ENCODE data around the gene ZNF586.
A peak's percentile ranks its signal among the peaks of the same experiment; 100 is the strongest.
"Not testable (repeated sequence)": the region's sequence is repeated elsewhere in the genome, so short reads cannot be mapped to it uniquely, and the experiment has no call there.

Gene ZNF586

GRCh38 chr19:57796580-57796979, 27.1 kb downstream of the ZNF586 start:
- DNase-seq (ENCODE audit: low spot score), result not testable (repeated sequence)

GRCh38 chr19:57800696-57801095, 31.2 kb downstream of the ZNF586 start:
- no peak for DNase-seq (ENCODE audit: low spot score)

- no peak for DNase-seq (ENCODE audit: low spot score)
These were observed 32.8 kb downstream of the ZNF586 start for GRCh38 chr19:57802269-57802668.

- DNase-seq (ENCODE audit: low spot score), result no peak
These were observed 33.8 kb downstream of the ZNF586 start for GRCh38 chr19:57803265-57803593.

DNA sequence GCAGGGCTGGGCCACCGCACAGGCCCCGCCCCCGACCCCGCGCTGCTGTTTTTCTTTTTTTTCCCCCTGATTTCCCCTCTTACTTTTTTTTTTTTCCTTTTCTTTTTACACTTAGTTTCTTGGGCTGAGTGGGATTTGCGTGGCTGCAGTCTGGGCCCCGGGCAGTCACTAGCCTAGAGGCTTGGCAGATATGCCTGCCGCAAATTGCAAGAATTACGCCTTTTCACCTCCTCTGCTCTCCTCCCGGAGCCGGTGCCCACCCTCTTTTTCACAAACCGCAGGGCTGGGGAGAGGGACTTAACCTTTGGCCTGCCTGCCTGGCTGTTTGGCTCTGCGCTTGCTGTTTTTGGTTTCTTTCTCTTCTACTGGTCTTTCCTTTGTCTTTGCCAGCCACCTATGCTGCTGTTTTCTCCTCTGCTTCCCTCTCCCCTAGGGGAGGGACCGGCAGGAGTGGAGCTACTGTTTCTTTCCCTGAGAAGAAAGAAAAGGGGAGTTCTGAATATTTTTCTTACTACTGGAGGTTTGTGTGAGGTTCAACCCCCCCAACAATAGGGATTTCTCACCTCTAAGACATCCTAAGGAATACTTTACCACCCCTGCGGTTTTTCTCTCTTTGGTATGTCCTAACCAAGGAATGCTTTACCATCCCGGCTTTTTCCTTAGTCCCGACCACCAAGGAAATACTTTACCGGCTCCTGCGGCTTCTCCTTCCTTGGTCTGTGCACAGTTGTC, 34.3 kb downstream of the ZNF586 start:
- no peak for DNase-seq (ENCODE audit: low spot score)

DNA sequence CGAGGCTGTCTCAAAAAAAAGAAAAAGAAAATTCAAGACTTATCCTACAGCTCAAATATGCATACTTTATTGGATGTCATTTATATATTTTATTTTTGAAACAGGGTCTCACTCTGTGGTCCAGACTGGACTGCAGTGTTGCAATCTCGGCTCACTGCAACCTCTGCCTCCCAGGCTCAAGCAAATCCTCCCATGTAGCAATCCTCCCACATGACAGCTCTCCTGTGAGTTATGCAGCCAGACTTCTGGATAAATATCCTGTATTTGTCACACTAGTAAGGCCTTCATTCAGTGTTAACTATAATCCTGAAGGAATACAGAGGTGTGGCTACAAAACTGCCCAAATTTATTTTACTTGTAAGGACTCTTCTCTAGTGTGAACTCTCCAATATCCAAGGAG, 38.1 kb downstream of the ZNF586 start:
- DNase-seq (ENCODE audit: low spot score), result no peak

DNA sequence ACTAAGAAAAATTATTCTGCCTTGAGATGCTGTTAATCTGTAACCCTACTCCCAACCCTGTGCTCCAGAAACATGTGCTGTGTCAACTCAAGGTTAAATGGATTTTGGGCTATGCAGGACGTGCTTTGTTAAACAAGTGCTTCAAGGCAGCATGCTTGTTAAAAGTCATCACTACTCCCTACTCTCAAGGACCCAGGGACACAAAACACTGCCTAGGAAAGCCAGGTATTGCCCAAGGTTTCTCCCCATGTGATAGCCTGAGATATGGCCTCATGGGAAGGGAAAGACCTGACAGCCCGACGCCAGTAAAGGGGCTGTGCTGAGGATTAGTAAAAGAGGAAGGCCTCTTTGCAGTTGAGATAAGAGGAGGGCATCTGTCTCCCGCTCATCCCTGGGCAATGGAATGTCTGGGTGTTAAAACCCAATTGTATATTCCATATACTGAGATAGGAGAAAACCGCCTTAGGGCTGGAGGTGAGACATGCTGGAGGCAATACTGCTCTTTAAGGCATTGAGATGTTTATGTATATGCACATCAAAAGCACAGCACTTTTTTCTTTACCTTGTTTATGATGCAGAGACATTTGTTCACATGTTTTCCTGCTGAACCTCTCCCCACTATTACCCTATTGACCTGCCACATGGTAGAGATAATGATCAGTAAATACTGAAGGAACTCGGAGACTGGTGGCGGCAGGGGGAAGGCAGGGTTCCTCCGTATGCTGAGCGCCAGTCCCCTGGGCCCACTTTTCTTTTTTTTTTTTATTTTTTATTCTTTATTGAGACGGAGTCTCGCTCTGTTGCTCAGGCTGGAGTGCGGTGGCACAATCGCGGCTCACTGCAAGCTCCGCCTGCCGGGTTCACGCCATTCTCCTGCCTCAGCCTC, 41.2 kb downstream of the ZNF586 start:
- DNase-seq (ENCODE audit: low spot score), result not testable (repeated sequence)

DNA sequence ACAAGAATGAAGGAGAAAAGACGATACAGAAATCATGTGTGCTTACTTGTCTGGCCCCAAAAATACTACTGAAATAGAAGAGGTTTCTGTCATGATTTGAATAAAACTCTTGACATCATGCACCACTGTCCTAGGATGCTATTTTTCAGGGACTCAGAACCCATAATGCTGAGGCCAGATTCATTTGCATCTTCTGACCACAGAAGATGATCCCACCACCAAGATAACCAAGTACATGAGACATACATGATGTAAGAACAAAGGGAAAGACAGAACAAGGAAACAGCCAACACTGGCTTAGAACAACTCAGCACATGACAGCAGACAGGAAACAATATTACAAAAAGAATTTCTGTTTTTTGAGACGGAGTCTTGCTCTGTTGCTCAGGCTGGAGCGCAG, 42.8 kb downstream of the ZNF586 start:
- no peak for DNase-seq (ENCODE audit: low spot score)

- DNase-seq (ENCODE audit: low spot score), result not testable (repeated sequence)
These were observed 43.7 kb downstream of the ZNF586 start for GRCh38 chr19:57812975-57813820.

GRCh38 chr19:57813919-57814504, 44.5 kb downstream of the ZNF586 start:
- no peak for DNase-seq (ENCODE audit: low spot score)

GRCh38 chr19:57814505-57815246, 45.2 kb downstream of the ZNF586 start, which contains the start of gene ZNF552:
Gene ZNF552 (minus strand): TSS chr19:57814913. CDS start chr19:57814743, 170 bp downstream.
- DNase-seq (ENCODE audit: low spot score), result peak; percentile 97

DNA sequence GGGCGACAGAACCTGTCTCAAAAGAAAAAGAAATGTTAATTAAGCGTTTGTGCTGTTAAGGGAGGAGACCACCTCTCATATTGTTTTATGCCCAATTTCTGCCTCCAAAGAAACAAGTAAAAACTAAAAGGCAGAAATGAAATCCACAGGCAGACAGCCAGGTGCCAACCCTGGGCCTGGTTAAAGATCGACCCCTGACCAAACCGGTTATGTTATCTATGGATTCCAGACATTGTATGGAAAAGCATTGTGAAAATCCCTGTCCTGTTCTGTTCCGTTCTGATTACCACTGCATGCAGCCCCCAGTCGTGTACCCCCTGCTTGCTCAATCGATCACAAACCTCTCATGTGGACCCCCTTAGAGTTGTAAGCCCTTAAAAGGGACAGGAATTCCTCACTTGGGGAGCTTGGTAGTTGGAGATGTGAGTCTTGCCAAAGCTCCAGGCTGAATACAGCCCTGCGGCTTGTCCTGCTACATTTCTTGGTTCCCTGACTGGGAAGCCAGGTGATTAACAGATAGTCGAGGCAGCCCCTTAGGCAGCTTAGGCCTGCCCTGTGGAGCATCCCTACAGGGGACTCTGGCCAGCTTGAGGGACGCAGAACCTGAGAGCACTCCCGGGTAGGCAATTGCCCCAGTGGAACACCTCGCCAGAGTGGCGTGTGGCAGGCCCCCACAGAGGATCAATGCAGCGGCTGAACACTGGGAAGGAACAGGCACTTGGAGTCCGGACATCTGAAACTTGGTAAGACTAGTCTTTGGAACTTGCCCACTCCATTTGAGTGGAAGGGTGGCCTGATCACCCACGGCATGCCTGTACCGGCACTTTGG, 46.0 kb downstream of the ZNF586 start:
- DNase-seq (ENCODE audit: low spot score), result no peak

DNA sequence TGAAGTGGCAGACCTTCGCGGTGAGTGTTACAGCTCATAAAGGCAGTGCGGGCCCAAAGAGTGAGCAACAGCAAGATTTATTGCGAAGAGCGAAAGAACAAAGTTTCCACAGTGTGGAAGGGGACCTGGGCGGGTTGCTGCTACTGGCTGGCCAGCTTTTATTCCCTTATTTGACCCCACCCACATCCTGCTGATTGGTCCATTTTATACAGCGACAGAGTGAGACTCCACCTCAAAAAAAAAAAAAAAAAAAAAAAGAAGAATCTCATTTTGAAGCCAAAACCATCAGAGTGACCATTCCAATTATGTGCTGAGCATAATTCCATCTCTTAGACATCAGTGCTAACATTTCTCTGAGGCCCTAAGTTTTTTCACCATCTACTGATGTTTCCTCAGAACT, 47.2 kb downstream of the ZNF586 start:
- DNase-seq (ENCODE audit: low spot score), result no peak

GRCh38 chr19:57817976-57818375, 48.5 kb downstream of the ZNF586 start:
- no peak for DNase-seq (ENCODE audit: low spot score)

- DNase-seq (ENCODE audit: low spot score), result no peak
These were observed 48.9 kb downstream of the ZNF586 start for GRCh38 chr19:57818378-57818777.

DNA sequence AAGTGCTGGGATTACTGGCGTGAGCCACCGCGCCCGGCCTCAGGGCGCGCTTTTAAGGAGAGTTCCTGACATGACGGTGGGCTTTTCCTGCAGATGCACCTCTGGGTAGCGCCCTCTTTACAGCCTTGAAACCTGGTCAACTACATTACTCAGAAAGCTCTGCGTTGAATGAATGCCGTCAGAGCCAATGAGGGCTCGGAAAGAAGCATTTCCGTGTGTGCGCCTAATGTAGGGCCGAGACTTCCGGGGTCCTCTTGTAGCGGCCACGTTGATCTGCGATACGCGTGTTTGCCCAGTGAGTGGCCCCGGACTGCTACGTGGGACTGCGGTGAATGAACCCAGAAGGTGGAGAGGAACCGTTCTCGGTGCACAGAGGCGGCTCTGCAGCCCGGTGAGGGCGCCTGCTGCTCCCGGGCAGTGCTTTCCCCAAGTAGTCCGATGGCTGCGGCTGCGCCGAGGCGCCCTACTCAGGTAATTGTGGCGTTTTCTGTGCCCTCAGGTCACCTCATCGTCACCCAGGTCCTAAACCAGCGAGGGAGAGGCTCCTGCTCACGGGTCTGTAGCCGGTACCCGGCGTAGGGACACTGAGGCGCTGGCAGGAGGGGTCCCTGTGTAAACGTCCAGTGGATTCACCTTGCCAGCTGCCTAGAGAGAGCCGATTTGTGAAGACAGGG, 50.1 kb downstream of the ZNF586 start:
- DNase-seq (ENCODE audit: low spot score), result peak; percentile 97

DNA sequence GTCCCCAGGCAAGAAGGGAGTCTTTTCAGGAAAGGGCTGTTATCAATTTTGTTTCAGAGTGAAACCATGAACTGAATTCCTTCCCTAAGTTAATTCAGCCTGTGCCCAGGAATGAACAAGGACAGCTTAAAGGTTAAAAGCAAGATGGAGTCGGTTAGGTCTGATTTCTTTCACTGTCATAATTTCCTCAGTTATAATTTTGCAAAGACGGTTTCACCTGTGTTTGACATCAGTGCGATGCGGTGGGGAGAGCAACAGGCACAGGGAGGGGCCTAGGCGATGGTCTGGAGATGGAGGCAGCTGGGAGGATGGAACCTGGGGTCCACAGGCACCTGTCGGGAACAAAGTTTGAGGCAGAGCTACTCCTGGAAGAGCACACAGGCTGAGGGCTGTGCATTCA, 51.1 kb downstream of the ZNF586 start:
- DNase-seq (ENCODE audit: low spot score), result no peak

- not testable (repeated sequence) for DNase-seq (ENCODE audit: low spot score)
These were observed 51.6 kb downstream of the ZNF586 start for GRCh38 chr19:57821095-57821494.

DNA sequence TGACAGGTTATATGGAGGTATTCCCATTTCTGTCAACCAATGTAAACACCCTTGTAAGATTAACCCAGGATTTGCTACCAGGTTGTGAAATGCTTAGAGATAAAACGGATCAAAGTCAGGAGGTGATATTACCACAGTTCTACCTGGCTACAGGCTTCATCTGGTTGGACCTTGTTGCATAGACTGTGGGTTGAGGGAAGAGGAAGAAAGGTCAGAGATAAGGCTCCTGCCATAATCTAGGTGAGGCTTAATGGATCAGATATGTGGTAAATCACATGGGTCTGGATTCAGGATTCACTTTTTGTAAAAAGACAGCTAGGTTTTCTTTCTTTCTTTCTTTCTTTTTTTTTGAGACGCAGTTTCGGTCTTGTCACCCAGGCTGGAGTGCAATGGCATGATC, 52.0 kb downstream of the ZNF586 start:
- not testable (repeated sequence) for DNase-seq (ENCODE audit: low spot score)

DNA sequence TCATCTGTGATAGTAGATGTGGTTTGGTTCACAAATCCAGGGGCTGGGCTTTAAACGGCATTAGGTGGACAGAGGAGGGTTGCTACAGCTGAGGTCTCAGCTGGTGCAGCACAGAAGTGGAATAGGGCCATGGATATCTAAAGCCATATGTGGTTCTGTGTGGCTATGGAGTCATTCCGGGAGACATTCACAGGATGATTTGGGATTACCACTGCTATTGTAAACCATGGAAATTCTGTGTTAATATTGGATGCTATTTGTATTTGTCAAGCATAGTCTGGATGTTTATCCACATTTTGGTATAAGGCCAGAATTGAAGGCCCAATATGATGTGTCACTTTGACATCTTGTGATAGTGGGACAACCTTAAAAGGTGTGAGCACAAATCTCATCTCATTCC, 53.7 kb downstream of the ZNF586 start:
- not testable (repeated sequence) for DNase-seq (ENCODE audit: low spot score)

Measured in SW480 (cell line).